Fibroblast of lung (primary cell): Measurements from ENCODE around the gene APPBP2. TPM values are rescaled to one million over a fixed set of nuclear protein-coding genes. Genes with fewer than 3 reads are reported as not detected.
"Not testable (repeated sequence)": the region's sequence is repeated elsewhere in the genome, so short reads cannot be mapped to it uniquely, and the experiment has no call there.

Experiments used
- DNase-seq, 2 donors: peaks; one replicate each; pipeline versions ENCODE4 v3.0.0 to v3.0.0-alpha.2; 2010; ENCODE audit warnings: low read depth in 2 of 2
- H2AFZ ChIP-seq: 2 replicates; pipeline ENCODE4 v1.5.1; 2012; ENCODE audit warnings: low read length, control low read depth, inconsistent platforms
- H3K27ac ChIP-seq: 2 replicates; pipeline ENCODE4 v1.5.1; 2011; ENCODE audit warnings: low read length, control low read depth; ENCODE audit not compliant: insufficient read depth
- H3K27me3 ChIP-seq: 2 replicates; pipeline ENCODE4 v1.5.1; 2011; ENCODE audit warnings: mild to moderate bottlenecking, low read length; ENCODE audit not compliant: control insufficient read depth, insufficient read depth
- H3K36me3 ChIP-seq: 2 replicates; pipeline ENCODE4 v1.5.1; 2011; ENCODE audit warnings: low read length; ENCODE audit not compliant: control insufficient read depth, insufficient read depth
- H3K4me1 ChIP-seq: 2 replicates; pipeline ENCODE4 v1.5.1; 2011; ENCODE audit warnings: low read length; ENCODE audit not compliant: control insufficient read depth, insufficient read depth; ENCODE audit errors: extremely low read depth
- H3K4me2 ChIP-seq: 2 replicates; pipeline ENCODE4 v1.5.1; 2011; ENCODE audit warnings: low read length, control low read depth; ENCODE audit not compliant: insufficient read depth; ENCODE audit errors: extremely low read depth
- H3K4me3 ChIP-seq, 4 experiments: fragments of 200-600 bp in 1 of 4; sonication (generic) in 1 of 4; replicated peaks in 1 of 4; 2 replicates each; pipeline ENCODE4 v1.5.1; 2011 to 2016; ENCODE audit warnings: low read length in 4 of 4, low read depth in 3 of 4, mild to moderate bottlenecking in 3 of 4, control low read depth in 2 of 4, inconsistent platforms in 1 of 4, mixed read lengths in 1 of 4; ENCODE audit not compliant: insufficient read depth in 1 of 4; ENCODE audit errors: control extremely low read depth in 1 of 4
- H3K79me2 ChIP-seq: 2 replicates; pipeline ENCODE4 v1.5.1; 2012; ENCODE audit warnings: mild to moderate bottlenecking, low read length, inconsistent platforms; ENCODE audit not compliant: control insufficient read depth, insufficient read depth
- H3K9ac ChIP-seq: 2 replicates; pipeline ENCODE4 v1.5.1; 2011; ENCODE audit warnings: mild to moderate bottlenecking, low read length, control low read depth; ENCODE audit not compliant: insufficient read depth
- H3K9me3 ChIP-seq: 2 replicates; pipeline ENCODE4 v1.5.1; 2012; ENCODE audit warnings: low read depth, low read length; ENCODE audit not compliant: control insufficient read depth, insufficient read depth
- H4K20me1 ChIP-seq: 2 replicates; pipeline ENCODE4 v1.5.1; 2011; ENCODE audit warnings: low read length; ENCODE audit not compliant: control insufficient read depth, insufficient read depth; ENCODE audit errors: extremely low read depth
- EZH2 ChIP-seq: IDR thresholded peaks from 2 replicates; pipeline ENCODE4 v1.5.1; 2012; ENCODE audit warnings: low read length, control low read depth, mild to moderate bottlenecking; ENCODE audit errors: missing control alignments
- polyA plus RNA-seq, 2 donors: library from polyadenylated mRNA; depleted of rRNA in 1 of 2; stranded (reverse) in 1 of 2; unstranded in 1 of 2; fragments of >200 nt; gene quantifications; 2 replicates each; pipeline ENCODE4 v1.2.1, GENCODE V29; 2011 to 2012; ENCODE audit warnings: missing spikeins in 1 of 2
- total RNA-seq: library from RNA; depleted of rRNA; stranded (reverse); fragments of >200 nt; gene quantifications from 2 replicates; pipeline ENCODE4 v1.2.1, GENCODE V29; 2014
- TF ChIP-seq, protein P1 (sequence below), 2 donors: IDR thresholded peaks in 1 of 2; conservative IDR thresholded peaks in 1 of 2; 1 replicate in 1 of 2; 2 replicates in 1 of 2; pipeline ENCODE4 v1.5.1; 2011 to 2012; ENCODE audit warnings: low read length in 2 of 2, control low read depth in 1 of 2, inconsistent platforms in 1 of 2, low read depth in 1 of 2, mild to moderate bottlenecking in 1 of 2

Gene APPBP2
- total and polyA plus RNA-seq, 2 donors (not counting 1 experiment from before 2014, with no cell fraction given), result 45.0 to 58.1 TPM

DNA sequence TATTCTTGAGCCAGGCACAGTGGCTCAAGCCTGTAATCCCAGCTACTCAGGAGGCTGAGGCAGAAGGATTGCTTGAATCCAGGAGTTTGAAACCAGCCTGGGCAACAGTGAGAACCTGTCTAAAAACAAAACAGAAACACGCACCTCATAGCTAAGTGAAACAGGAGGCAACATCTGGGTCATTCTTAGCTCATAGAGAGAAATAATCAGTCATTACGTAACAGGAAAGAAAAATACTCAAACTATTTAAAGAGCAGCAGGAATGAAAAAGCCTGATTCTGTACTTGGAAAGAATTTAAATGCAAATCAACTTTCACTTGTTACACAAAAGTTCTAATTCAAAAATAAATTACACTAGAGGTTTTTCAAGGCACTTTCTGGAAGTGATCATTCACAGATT, 86.5 kb downstream of the APPBP2 start:
- Histone ChIP-seq H3K9ac (no peak overlapping the region), H3K4me2 (no peak overlapping the region), H3K9me3 (no peaks in the 10 kb centered on the region), H3K79me2 (no peaks in the 10 kb centered on the region), H2AFZ (no peak overlapping the region), H3K4me3 (no peak overlapping the region), H3K4me1 (peaks cover 11% of the 10 kb centered on the region), H4K20me1 (no peaks in the 10 kb centered on the region), H3K27ac (no peak overlapping the region), H3K36me3 (no peaks in the 10 kb centered on the region), H3K27me3 (no peaks in the 10 kb centered on the region)
- peak; percentile 45 to 48 for DNase-seq
- TF ChIP-seq EZH2, result no peak
- TF ChIP-seq, protein P1, sequence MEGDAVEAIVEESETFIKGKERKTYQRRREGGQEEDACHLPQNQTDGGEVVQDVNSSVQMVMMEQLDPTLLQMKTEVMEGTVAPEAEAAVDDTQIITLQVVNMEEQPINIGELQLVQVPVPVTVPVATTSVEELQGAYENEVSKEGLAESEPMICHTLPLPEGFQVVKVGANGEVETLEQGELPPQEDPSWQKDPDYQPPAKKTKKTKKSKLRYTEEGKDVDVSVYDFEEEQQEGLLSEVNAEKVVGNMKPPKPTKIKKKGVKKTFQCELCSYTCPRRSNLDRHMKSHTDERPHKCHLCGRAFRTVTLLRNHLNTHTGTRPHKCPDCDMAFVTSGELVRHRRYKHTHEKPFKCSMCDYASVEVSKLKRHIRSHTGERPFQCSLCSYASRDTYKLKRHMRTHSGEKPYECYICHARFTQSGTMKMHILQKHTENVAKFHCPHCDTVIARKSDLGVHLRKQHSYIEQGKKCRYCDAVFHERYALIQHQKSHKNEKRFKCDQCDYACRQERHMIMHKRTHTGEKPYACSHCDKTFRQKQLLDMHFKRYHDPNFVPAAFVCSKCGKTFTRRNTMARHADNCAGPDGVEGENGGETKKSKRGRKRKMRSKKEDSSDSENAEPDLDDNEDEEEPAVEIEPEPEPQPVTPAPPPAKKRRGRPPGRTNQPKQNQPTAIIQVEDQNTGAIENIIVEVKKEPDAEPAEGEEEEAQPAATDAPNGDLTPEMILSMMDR (conservative IDR thresholded peaks at IDR 0.05 in 1 of 2, IDR thresholded peaks at IDR 0.05 in 1 of 2; ENCODE audit: low read depth in 1 of 2, low read length in 2 of 2), result no peak

GRCh38 chr17:60436676-60437075, 89.4 kb downstream of the APPBP2 start:
- Histone ChIP-seq H4K20me1 (no peaks in the 10 kb centered on the region), H3K4me1 (peaks cover 5% of the 10 kb centered on the region), H2AFZ (no peak overlapping the region), H3K4me2 (no peak overlapping the region), H3K27me3 (no peaks in the 10 kb centered on the region), H3K9ac (no peak overlapping the region), H3K9me3 (no peaks in the 10 kb centered on the region), H3K4me3 (no peak overlapping the region), H3K27ac (no peak overlapping the region), H3K36me3 (no peaks in the 10 kb centered on the region), H3K79me2 (no peaks in the 10 kb centered on the region)
- TF ChIP-seq EZH2, result no peak
- TF ChIP-seq, protein P1 (conservative IDR thresholded peaks at IDR 0.05 in 1 of 2, IDR thresholded peaks at IDR 0.05 in 1 of 2; ENCODE audit: low read depth in 1 of 2, low read length in 2 of 2), result no peak
- no peak for DNase-seq

DNA sequence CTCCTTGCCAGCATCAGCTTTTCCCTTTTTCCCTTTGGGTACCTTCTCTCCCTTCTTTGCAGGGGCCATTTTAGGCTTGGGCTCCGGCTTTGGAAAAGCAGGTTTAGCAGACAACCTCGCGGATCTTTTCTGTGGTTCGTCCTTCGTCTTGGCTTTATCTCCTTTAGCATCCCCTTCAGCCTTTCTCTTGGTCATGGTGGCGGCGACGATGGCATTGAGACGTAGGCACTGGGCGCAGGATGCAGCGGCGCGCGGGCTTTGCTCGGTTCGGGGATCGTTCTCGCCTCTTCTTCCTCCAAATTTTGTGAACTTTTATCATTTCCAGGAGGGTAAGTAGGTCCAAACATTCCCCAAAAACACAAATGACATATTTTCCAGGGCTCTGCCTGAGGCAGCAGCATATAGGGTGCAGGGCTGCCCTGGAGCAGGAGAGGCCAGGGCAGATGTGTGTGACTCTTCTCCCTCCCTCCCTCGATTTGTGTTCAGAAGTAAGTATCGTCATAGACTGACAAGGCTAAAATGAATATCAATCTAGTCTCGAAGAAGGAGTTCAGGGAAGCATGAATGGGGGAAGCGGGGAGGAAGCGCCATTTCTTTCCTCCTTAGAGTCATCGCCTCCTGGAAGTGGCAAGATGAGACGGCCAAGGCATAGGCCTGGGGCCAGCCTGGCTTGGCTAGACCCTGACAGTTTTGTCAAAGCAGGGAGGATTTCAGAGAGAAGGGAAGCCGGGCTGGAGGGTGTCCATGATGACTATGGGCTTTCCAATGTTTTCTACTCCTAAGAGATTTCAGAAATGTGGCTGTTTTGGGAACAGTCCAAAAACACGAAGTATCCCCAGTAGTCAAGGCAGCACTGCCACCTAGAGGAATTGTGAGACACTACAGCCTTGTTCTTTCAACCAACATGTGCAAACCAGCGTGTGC, 90.5 kb downstream of the APPBP2 start:
- peak overlapping the region; percentile 72 for H3K27ac ChIP-seq
- H3K27me3 ChIP-seq, result peaks cover 4% of the 10 kb centered on the region
- no peak overlapping the region for H3K9ac ChIP-seq
- H3K79me2 ChIP-seq, result no peaks in the 10 kb centered on the region
- H3K4me3 ChIP-seq, result peak overlapping the region in 1 of 4 experiments; percentile 18
- peaks cover 4% of the 10 kb centered on the region for H3K4me1 ChIP-seq
- H2AFZ ChIP-seq, result peak overlapping the region; percentile 94
- no peaks in the 10 kb centered on the region for H3K36me3 ChIP-seq
- no peaks in the 10 kb centered on the region for H3K9me3 ChIP-seq
- DNase-seq, result peak; percentile 81 to 92
- H4K20me1 ChIP-seq, result no peaks in the 10 kb centered on the region
- TF ChIP-seq EZH2, result no peak
- TF ChIP-seq, protein P1 (conservative IDR thresholded peaks at IDR 0.05 in 1 of 2, IDR thresholded peaks at IDR 0.05 in 1 of 2; ENCODE audit: low read depth in 1 of 2, low read length in 2 of 2), result peak; percentile 83 to 88
- H3K4me2 ChIP-seq, result peak overlapping the region; percentile 75

DNA sequence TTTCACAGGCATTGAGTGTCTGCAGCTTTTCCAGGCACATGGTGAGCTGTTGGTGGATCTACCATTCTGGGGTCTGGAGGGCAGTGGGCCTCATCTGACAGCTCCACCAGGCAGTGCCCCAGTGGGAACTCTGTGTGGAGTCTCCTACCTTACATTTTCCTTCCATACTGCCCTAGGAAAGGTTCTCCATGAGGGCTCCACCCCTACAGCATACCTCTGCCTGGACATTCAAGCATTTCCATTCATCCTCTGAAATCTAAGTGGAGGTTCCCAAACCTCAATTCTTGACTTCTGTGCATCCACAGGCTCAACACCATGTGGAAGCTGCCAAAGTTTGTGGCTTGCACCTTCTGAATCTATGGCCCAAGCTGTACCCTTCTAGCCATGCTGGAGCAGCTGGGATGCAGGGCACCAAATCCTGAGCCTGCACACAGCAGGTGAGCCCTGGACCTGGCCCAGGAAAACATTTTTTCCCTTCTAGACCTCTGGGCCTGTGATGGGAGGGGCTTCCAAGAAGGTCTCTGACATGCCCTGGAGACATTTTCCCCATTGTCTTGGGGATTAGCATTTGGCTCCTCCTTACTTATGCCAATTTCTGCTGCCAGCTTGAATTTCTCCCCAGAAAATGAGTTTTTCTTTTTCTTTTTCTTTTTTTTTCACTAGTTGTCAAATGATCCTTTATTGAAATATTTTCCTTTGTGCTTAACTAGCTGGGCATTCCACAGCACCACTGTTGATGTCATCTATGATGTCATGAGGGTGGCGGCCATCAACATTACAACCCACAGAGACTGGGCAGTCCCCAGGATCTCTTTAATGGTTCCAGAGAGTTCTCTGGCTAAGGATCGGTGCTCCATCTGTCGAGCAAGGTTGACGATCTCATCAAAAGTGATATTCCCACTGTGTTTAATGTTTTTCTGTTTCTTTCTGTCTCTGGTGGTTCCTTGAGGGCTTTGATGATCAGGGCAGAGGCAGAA, 92.7 kb downstream of the APPBP2 start:
- peak in 1 of 2 donors; percentile 24 for DNase-seq

More for the DNA sequence above, 92.7 kb downstream of the APPBP2 start:
- not testable (repeated sequence) for H4K20me1 ChIP-seq, H3K27me3 ChIP-seq, H3K9ac ChIP-seq, H3K27ac ChIP-seq, H3K9me3 ChIP-seq, H2AFZ ChIP-seq, H3K4me2 ChIP-seq, H3K4me1 ChIP-seq, H3K4me3 ChIP-seq, H3K79me2 ChIP-seq, H3K36me3 ChIP-seq
